Panc1 (cell line): ENCODE measurements around the gene GUK1.

Experiments
- POLR2AphosphoS5 ChIP-seq: IDR thresholded peaks from 2 replicates; pipeline ENCODE4 v1.6.1; 2012; ENCODE audit warnings: mild to moderate bottlenecking, low read depth, low read length, moderate library complexity
- TF ChIP-seq, protein P1 (sequence below), 2 experiments: IDR thresholded peaks; 2 replicates each; pipeline ENCODE4 v1.6.1; 2011 to 2012; ENCODE audit warnings: low read depth in 2 of 2, control low read depth in 1 of 2, low read length in 1 of 2, mild to moderate bottlenecking in 1 of 2, moderate library complexity in 1 of 2; ENCODE audit not compliant: insufficient read depth in 1 of 2
- TF ChIP-seq, protein P2 (sequence below): fragments of 450-650 bp; IDR thresholded peaks from 2 replicates; pipeline ENCODE4 v1.5.1; 2017; ENCODE audit warnings: mild to moderate bottlenecking

DNA sequence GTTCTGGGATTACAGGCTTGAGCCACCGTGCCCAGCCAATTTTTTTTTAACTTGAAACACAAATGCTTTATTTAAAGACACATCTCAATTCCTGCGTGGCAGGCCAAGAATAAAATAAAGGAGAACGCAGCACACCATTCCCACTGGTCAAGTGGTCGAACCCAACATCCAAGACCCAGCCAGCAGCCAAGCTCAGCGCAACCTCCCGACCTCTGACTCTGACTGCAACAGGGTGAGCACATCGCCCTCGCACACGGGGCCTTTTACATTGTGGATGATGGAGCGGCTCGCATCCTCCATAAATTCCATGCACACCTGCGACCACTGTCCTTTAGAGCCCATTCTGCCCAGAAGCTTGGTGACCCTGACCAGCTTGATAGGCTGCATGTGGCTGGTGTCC is 5.5 kb upstream of the GUK1 start:
- TF ChIP-seq, protein P1, sequence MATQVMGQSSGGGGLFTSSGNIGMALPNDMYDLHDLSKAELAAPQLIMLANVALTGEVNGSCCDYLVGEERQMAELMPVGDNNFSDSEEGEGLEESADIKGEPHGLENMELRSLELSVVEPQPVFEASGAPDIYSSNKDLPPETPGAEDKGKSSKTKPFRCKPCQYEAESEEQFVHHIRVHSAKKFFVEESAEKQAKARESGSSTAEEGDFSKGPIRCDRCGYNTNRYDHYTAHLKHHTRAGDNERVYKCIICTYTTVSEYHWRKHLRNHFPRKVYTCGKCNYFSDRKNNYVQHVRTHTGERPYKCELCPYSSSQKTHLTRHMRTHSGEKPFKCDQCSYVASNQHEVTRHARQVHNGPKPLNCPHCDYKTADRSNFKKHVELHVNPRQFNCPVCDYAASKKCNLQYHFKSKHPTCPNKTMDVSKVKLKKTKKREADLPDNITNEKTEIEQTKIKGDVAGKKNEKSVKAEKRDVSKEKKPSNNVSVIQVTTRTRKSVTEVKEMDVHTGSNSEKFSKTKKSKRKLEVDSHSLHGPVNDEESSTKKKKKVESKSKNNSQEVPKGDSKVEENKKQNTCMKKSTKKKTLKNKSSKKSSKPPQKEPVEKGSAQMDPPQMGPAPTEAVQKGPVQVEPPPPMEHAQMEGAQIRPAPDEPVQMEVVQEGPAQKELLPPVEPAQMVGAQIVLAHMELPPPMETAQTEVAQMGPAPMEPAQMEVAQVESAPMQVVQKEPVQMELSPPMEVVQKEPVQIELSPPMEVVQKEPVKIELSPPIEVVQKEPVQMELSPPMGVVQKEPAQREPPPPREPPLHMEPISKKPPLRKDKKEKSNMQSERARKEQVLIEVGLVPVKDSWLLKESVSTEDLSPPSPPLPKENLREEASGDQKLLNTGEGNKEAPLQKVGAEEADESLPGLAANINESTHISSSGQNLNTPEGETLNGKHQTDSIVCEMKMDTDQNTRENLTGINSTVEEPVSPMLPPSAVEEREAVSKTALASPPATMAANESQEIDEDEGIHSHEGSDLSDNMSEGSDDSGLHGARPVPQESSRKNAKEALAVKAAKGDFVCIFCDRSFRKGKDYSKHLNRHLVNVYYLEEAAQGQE (IDR thresholded peaks at IDR 0.05; ENCODE audit: insufficient read depth in 1 of 2, low read depth in 2 of 2, low read length in 1 of 2): no peak
- TF ChIP-seq, protein P2, sequence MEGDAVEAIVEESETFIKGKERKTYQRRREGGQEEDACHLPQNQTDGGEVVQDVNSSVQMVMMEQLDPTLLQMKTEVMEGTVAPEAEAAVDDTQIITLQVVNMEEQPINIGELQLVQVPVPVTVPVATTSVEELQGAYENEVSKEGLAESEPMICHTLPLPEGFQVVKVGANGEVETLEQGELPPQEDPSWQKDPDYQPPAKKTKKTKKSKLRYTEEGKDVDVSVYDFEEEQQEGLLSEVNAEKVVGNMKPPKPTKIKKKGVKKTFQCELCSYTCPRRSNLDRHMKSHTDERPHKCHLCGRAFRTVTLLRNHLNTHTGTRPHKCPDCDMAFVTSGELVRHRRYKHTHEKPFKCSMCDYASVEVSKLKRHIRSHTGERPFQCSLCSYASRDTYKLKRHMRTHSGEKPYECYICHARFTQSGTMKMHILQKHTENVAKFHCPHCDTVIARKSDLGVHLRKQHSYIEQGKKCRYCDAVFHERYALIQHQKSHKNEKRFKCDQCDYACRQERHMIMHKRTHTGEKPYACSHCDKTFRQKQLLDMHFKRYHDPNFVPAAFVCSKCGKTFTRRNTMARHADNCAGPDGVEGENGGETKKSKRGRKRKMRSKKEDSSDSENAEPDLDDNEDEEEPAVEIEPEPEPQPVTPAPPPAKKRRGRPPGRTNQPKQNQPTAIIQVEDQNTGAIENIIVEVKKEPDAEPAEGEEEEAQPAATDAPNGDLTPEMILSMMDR: no peak
- TF ChIP-seq POLR2AphosphoS5: no peak
